Breast epithelium (tissue), 3 donors: Measurements from ENCODE around the gene CDCA3.

ENCODE experiments used
- POLR2A ChIP-seq: fragments of 450-650 bp; IDR thresholded peaks from one replicate; pipeline ENCODE4 v1.6.1; 2016; ENCODE audit warnings: antibody characterized with exemption, mild to moderate bottlenecking, moderate library complexity
- POLR2AphosphoS5 ChIP-seq, 3 donors: sonication (generic); formaldehyde crosslinking; IDR thresholded peaks; one replicate each; pipeline ENCODE4 v1.6.1; 2017; ENCODE audit warnings: antibody characterized with exemption in 3 of 3
- TF ChIP-seq, protein P1 (sequence below), 3 donors: fragments of 450-650 bp; IDR thresholded peaks; one replicate each; pipeline ENCODE4 v1.5.1; 2016 to 2017; ENCODE audit warnings: antibody characterized with exemption in 3 of 3, mild to moderate bottlenecking in 3 of 3, moderate library complexity in 3 of 3

DNA sequence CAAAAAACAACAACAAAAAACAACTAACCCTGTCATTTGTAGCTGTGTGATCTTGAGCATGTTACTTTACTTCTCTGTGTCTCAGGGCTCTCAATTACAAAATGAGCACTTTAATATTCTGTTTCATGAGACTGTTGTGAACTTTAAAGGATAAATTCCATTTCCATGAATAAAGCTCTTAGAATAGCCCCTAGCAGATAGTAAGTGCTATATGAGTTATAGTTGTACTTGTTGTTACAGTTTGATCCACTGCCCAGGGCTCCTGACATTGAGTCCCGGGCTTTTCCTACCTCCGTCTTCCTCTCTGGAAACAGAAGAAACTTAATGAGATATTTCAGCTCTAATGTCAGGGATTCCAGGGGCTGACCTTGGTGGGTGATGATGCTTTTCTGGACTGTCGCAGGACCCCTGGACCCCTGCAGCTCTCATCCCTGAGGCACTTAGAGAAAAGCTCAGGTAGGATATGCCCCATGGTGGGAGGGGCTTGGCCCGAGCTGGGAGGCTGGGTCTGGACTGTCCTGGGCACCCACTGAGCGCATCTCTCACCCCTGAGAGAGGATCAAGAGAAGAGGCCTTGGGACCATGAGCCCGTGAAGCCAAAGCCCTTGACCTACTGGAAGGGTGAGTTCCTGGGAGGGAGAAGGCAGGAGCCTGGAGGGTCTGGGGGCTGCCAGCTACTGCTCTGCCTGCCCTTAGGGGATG lies 17.7 kb downstream of the CDCA3 start:
- TF ChIP-seq, protein P1, sequence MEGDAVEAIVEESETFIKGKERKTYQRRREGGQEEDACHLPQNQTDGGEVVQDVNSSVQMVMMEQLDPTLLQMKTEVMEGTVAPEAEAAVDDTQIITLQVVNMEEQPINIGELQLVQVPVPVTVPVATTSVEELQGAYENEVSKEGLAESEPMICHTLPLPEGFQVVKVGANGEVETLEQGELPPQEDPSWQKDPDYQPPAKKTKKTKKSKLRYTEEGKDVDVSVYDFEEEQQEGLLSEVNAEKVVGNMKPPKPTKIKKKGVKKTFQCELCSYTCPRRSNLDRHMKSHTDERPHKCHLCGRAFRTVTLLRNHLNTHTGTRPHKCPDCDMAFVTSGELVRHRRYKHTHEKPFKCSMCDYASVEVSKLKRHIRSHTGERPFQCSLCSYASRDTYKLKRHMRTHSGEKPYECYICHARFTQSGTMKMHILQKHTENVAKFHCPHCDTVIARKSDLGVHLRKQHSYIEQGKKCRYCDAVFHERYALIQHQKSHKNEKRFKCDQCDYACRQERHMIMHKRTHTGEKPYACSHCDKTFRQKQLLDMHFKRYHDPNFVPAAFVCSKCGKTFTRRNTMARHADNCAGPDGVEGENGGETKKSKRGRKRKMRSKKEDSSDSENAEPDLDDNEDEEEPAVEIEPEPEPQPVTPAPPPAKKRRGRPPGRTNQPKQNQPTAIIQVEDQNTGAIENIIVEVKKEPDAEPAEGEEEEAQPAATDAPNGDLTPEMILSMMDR (IDR thresholded peaks at IDR 0.05): no peak
- TF ChIP-seq POLR2AphosphoS5 (IDR thresholded peaks at IDR 0.05): no peak
- no peak for TF ChIP-seq POLR2A
